Measurements from ENCODE around the gene DMBX1.

GRCh38 chr1:46537651-46538050 lies 48.0 kb downstream of the DMBX1 start:
- TF ChIP-seq, protein P1, sequence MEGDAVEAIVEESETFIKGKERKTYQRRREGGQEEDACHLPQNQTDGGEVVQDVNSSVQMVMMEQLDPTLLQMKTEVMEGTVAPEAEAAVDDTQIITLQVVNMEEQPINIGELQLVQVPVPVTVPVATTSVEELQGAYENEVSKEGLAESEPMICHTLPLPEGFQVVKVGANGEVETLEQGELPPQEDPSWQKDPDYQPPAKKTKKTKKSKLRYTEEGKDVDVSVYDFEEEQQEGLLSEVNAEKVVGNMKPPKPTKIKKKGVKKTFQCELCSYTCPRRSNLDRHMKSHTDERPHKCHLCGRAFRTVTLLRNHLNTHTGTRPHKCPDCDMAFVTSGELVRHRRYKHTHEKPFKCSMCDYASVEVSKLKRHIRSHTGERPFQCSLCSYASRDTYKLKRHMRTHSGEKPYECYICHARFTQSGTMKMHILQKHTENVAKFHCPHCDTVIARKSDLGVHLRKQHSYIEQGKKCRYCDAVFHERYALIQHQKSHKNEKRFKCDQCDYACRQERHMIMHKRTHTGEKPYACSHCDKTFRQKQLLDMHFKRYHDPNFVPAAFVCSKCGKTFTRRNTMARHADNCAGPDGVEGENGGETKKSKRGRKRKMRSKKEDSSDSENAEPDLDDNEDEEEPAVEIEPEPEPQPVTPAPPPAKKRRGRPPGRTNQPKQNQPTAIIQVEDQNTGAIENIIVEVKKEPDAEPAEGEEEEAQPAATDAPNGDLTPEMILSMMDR (IDR thresholded peaks at IDR 0.05) = no peak
- TF ChIP-seq POLR2AphosphoS5 (IDR thresholded peaks at IDR 0.05) (no peak), POLR2A (IDR thresholded peaks at IDR 0.05) (no peak), EP300 (IDR thresholded peaks at IDR 0.05) (no peak)

All from suprapubic skin (tissue), 4 donors.